ENCODE data around the gene RSL24D1. TPM values are rescaled to one million over a fixed set of nuclear protein-coding genes. Genes with fewer than 3 reads are reported as not detected.

The RSL24D1 gene
- total and polyA plus RNA-seq, 2 of the 13 experiments (the other 11 are each of a cell fraction or from before 2014, with no cell fraction given), result 58.8 to 100.0 TPM

DNA sequence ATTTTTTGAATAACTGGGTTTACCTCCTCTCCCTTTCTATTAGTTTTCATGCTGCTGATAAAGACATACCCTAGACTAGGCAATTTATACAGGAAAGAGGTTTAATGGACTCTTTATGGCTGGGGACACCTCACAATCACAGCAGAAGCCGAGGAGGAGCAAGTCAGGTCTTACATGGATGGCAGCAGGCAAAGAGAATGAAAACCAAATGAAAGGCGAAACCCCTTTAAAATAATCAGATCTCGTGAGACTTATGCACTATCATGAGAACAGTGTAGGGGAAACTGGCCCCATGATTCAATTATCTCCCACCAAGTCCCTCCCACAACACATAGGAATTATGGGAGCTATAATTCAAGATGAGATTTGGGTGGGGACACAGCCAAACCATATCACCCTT lies 2.0 kb upstream of the RSL24D1 start:
- H2AFZ ChIP-seq (ENCODE audit: low read length), result no peak overlapping the region
- ChIA-PET CTCF (ENCODE audit: low intra/inter-chr PET ratio, low total read pairs) (no interaction called here), POLR2A (no interaction called here)
- H3K4me2 ChIP-seq (ENCODE audit: low read depth, low read length), result no peak overlapping the region
- no peak overlapping the region for H3K27ac ChIP-seq (ENCODE audit: extremely low read length, insufficient read depth, low read length)
- no peak for DNase-seq (ENCODE audit: low spot score)
- H3K4me3 ChIP-seq (replicated peaks in 1 of 3; ENCODE audit: insufficient read depth in 1 of 3, low read depth in 2 of 3, low read length in 3 of 3), result no peak overlapping the region
- intact Hi-C loops (cut with micrococcal nuclease; ENCODE audit: unreplicated experiment), result no loop called here
- WGBS (ENCODE audit: low lambda C conversion rate), result 78% methylated on average over 3 of the region's 3 CpGs
- in situ Hi-C loops (cut with HindIII; ENCODE audit: extremely low pct_ligation_motif_present, low pct_unique_long_range_greater_than_20kb), result no loop called here
- H3K4me1 ChIP-seq (ENCODE audit: insufficient read depth, low read length), result peaks cover 23% of the 10 kb centered on the region
- H3K79me2 ChIP-seq (ENCODE audit: insufficient read depth, low read length), result peaks cover 31% of the 10 kb centered on the region
- BruUV-seq (replicated peaks), result no TSS peak
- H3K36me3 ChIP-seq (replicated peaks in 1 of 2; ENCODE audit: control insufficient read depth in 1 of 2, insufficient read depth in 2 of 2, low read length in 2 of 2), result no peaks in the 10 kb centered on the region; a peak in 2 of 5 replicates
- no peak for ATAC-seq
- no peaks in the 10 kb centered on the region; a peak in 1 of 5 replicates for H3K27me3 ChIP-seq (ENCODE audit: control insufficient read depth in 1 of 2, insufficient read depth in 2 of 2, low read length in 2 of 2)
- H4K20me1 ChIP-seq (ENCODE audit: insufficient read depth, low read length), result peaks cover 24% of the 10 kb centered on the region
- TF ChIP-seq ZNF431 (CRISPR knock-in tag; IDR thresholded peaks at IDR 0.05; ENCODE audit: borderline replicate concordance, low read depth) (peak; percentile 96; the same call in 1 of the 2 replicates), HOXD1 (CRISPR knock-in tag; IDR thresholded peaks at IDR 0.05) (no peak), TBP (CRISPR knock-in tag; IDR thresholded peaks at IDR 0.05) (no peak)
- no peaks in the 10 kb centered on the region for H3K9me3 ChIP-seq (ENCODE audit: low read length)
- no peak for FAIRE-seq
- H3K9ac ChIP-seq (ENCODE audit: insufficient read depth, low read depth, low read length), result no peak overlapping the region

DNA sequence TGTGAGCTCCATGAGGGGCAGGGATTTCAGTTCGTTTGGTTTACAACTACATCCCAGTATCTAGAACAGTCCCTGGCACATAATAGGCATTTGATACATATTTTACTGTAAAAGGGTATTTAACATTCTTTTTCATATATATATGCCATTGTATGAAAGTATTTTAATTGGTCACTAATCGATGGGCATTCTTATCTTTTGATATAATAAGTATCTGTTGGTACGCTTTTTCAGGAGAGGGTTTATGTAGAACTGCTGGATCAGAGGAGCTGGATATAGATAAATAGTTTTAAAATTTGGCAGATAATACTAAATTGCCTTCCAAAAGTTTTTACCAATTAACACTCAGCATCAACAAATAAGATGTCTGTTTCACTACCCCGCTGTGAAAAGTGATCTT lies 978 bp upstream of the RSL24D1 start:
- Histone ChIP-seq H3K79me2 (ENCODE audit: insufficient read depth, low read length) (peaks cover 40% of the 10 kb centered on the region), H3K9me3 (ENCODE audit: low read length) (no peaks in the 10 kb centered on the region), H3K27ac (ENCODE audit: extremely low read length, insufficient read depth, low read length) (peak overlapping the region; percentile 89), H3K4me1 (ENCODE audit: insufficient read depth, low read length) (peaks cover 30% of the 10 kb centered on the region), H3K9ac (ENCODE audit: insufficient read depth, low read depth, low read length) (peak overlapping the region; percentile 97), H3K4me3 (replicated peaks in 1 of 3; ENCODE audit: insufficient read depth in 1 of 3, low read depth in 2 of 3, low read length in 3 of 3) (peak overlapping the region; percentile 61 to 91 (median 65)), H3K4me2 (ENCODE audit: low read depth, low read length) (peak overlapping the region; percentile 92), H3K27me3 (ENCODE audit: control insufficient read depth in 1 of 2, insufficient read depth in 2 of 2, low read length in 2 of 2) (no peaks in the 10 kb centered on the region; a peak in 1 of 5 replicates), H3K36me3 (replicated peaks in 1 of 2; ENCODE audit: control insufficient read depth in 1 of 2, insufficient read depth in 2 of 2, low read length in 2 of 2) (no peaks in the 10 kb centered on the region; a peak in 2 of 5 replicates), H4K20me1 (ENCODE audit: insufficient read depth, low read length) (peaks cover 33% of the 10 kb centered on the region), H2AFZ (ENCODE audit: low read length) (peak overlapping the region; percentile 92)
- no peak; the same call in 2 of the 3 replicates for ATAC-seq
- CTCF ChIA-PET (ENCODE audit: low intra/inter-chr PET ratio, low total read pairs), result no interaction called here
- in situ Hi-C loops (cut with HindIII; ENCODE audit: extremely low pct_ligation_motif_present, low pct_unique_long_range_greater_than_20kb), result no loop called here
- 61% methylated on average over 4 of the region's 4 CpGs for WGBS (ENCODE audit: low lambda C conversion rate)
- no TSS peak for BruUV-seq (replicated peaks)
- no peak for DNase-seq (ENCODE audit: low spot score)
- FAIRE-seq, result no peak
- intact Hi-C loops (cut with micrococcal nuclease; ENCODE audit: unreplicated experiment), result loop anchor here (2.0 kb wide), 1 partner anchor 19 kb away; no protein-coding TSS in a partner anchor
- POLR2A ChIA-PET, result interaction anchor here (1.4 to 2.0 kb wide), 5 partner anchors 9 to 210 kb away, joined by 4 to 11 read pairs (median 7); partner anchors contain the start of genes CCPG1, PIERCE2, PIGB and PIGBOS1
- TF ChIP-seq SOX6 (IDR thresholded peaks at IDR 0.05), result no peak
- no peak for TF ChIP-seq SOX6 (CRISPR knock-in tag; IDR thresholded peaks at IDR 0.05)
- TF ChIP-seq TEAD3 (CRISPR knock-in tag; optimal IDR thresholded peaks at IDR 0.05; ENCODE audit: borderline replicate concordance), result no peak
- TF ChIP-seq ZNF761 (CRISPR knock-in tag; conservative IDR thresholded peaks at IDR 0.05), result no peak
- TF ChIP-seq ZNF337 (CRISPR knock-in tag; IDR thresholded peaks at IDR 0.05; ENCODE audit: borderline replicate concordance, low read depth), result no peak
- no peak for TF ChIP-seq ZFP1 (CRISPR knock-in tag; IDR thresholded peaks at IDR 0.05)
- TF ChIP-seq ZNF552 (CRISPR knock-in tag; IDR thresholded peaks at IDR 0.05; ENCODE audit: borderline replicate concordance), result no peak
- no peak for TF ChIP-seq ZNF10 (CRISPR knock-in tag; IDR thresholded peaks at IDR 0.05; ENCODE audit: borderline replicate concordance, low read depth)
- no peak for TF ChIP-seq HOXD1 (CRISPR knock-in tag; IDR thresholded peaks at IDR 0.05)
- no peak for TF ChIP-seq HDAC2 (CRISPR knock-in tag; IDR thresholded peaks at IDR 0.05)
- TF ChIP-seq SPEN (CRISPR knock-in tag; IDR thresholded peaks at IDR 0.05; ENCODE audit: low read depth), result no peak
- no peak for TF ChIP-seq SAP130 (CRISPR knock-in tag; IDR thresholded peaks at IDR 0.05; ENCODE audit: low read depth)
- no peak for TF ChIP-seq ZNF558 (CRISPR knock-in tag; IDR thresholded peaks at IDR 0.05; ENCODE audit: borderline replicate concordance)
- TF ChIP-seq DR1 (CRISPR knock-in tag; IDR thresholded peaks at IDR 0.05), result no peak
- no peak for TF ChIP-seq ZNF775 (CRISPR knock-in tag; IDR thresholded peaks at IDR 0.05; ENCODE audit: borderline replicate concordance)
- TF ChIP-seq, protein P1, sequence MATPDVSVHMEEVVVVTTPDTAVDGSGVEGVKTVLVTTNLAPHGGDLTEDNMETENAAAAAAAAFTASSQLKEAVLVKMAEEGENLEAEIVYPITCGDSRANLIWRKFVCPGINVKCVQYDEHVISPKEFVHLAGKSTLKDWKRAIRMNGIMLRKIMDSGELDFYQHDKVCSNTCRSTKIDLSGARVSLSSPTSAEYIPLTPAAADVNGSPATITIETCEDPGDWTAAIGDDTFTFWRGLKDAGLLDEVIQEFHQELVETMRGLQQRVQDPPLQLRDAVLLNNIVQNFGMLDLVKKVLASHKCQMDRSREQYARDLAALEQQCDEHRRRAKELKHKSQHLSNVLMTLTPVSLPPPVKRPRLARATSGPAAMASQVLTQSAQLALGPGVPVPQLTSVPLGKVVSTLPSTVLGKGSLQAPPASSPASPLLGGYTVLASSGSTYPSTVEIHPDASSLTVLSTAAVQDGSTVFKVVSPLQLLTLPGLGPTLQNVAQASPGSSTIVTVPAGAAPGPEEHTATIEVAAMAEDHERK (CRISPR knock-in tag; IDR thresholded peaks at IDR 0.05; ENCODE audit: low read depth), result no peak
- TF ChIP-seq MIXL1 (CRISPR knock-in tag; IDR thresholded peaks at IDR 0.05), result no peak
- no peak for TF ChIP-seq HNRNPK (IDR thresholded peaks at IDR 0.05; ENCODE audit: low read depth, low read length, poor library complexity, severe bottlenecking)
- TF ChIP-seq ZNF207 (IDR thresholded peaks at IDR 0.05; ENCODE audit: borderline replicate concordance), result no peak

Measured in HepG2 (cell line).